T-cell (primary cell): ENCODE measurements around the gene KRTAP3-2. TPM values are rescaled to one million over a fixed set of nuclear protein-coding genes. Genes with fewer than 3 reads are reported as not detected.

Source experiments
- ATAC-seq, 4 experiments: fragments of 200-7000 bp in 3 of 4; fragments of 150-1000 bp in 1 of 4; cut with Tn5 transposase; replicated peaks in 1 of 4; 1 replicate in 3 of 4; 2 replicates in 1 of 4; pipeline ENCODE4 v1.10.0; 2021; ENCODE audit warnings: moderate library complexity in 3 of 4, mild to moderate bottlenecking in 2 of 4, moderate number of reproducible peaks in 1 of 4
- CTCF ChIA-PET, 2 donors: fragments of 300-600 bp; sonication (Branson Sonifier 250); formaldehyde crosslinking; loops; one replicate each; lab custom pipeline; 2022; ENCODE audit warnings: antibody characterized with exemption in 2 of 2; lab: Charles Lee
- POLR2A ChIA-PET, 2 donors: fragments of 300-600 bp; sonication (Branson Sonifier 250); formaldehyde crosslinking; loops; one replicate each; lab custom pipeline; 2022; ENCODE audit warnings: antibody characterized with exemption in 2 of 2; lab: Charles Lee
- DNase-seq, 35 experiments: peaks; one replicate each; pipeline versions ENCODE4 v3.0.0 to v3.0.0-alpha.2; 2013 to 2023
- H3K27ac ChIP-seq: one replicate; pipeline ENCODE4 v1.5.1; 2013; ENCODE audit warnings: low read length
- H3K27me3 ChIP-seq, 2 experiments: replicated peaks in 1 of 2; 1 replicate in 1 of 2; 2 replicates in 1 of 2; pipeline versions ENCODE4 v1.6.1 to v1.7.0; 2013; ENCODE audit warnings: low read length in 1 of 2, mixed read lengths in 1 of 2; ENCODE audit not compliant: control insufficient read depth in 2 of 2, insufficient read depth in 2 of 2; ENCODE audit errors: extremely low read depth in 1 of 2
- H3K36me3 ChIP-seq, 2 donors: 1 replicate in 1 of 2; 2 replicates in 1 of 2; pipeline versions ENCODE4 v1.6.1 to v1.7.0; 2013; ENCODE audit warnings: low read length in 1 of 2; ENCODE audit not compliant: control insufficient read depth in 2 of 2, insufficient read depth in 1 of 2; ENCODE audit errors: extremely low read depth in 1 of 2
- H3K4me1 ChIP-seq, 2 experiments: 1 replicate in 1 of 2; 2 replicates in 1 of 2; pipeline versions ENCODE4 v1.6.1 to v1.7.0; 2013; ENCODE audit warnings: low read length in 2 of 2, mixed read lengths in 1 of 2; ENCODE audit not compliant: insufficient read depth in 2 of 2, control insufficient read depth in 1 of 2; ENCODE audit errors: extremely low read depth in 1 of 2
- H3K4me3 ChIP-seq, 2 donors: 1 replicate in 1 of 2; 2 replicates in 1 of 2; pipeline versions ENCODE4 v1.5.1 to v1.7.0; 2013; ENCODE audit warnings: mild to moderate bottlenecking in 2 of 2, low read length in 1 of 2, moderate library complexity in 1 of 2; ENCODE audit not compliant: control insufficient read depth in 1 of 2; ENCODE audit errors: extremely low read depth in 1 of 2
- H3K9me3 ChIP-seq: 2 replicates; pipeline ENCODE4 v1.7.0; 2013
- H3K27ac Mint-ChIP-seq, 2 donors: one replicate each; pipeline ENCODE4 v1.8.0; 2020 to 2021; ENCODE audit warnings: mild to moderate bottlenecking in 2 of 2, mixed read lengths in 2 of 2
- H3K27me3 Mint-ChIP-seq, 2 donors: one replicate each; pipeline ENCODE4 v1.8.0; 2021 to 2022; ENCODE audit warnings: mixed read lengths in 2 of 2
- H3K36me3 Mint-ChIP-seq: one replicate; pipeline ENCODE4 v1.8.0; 2021; ENCODE audit warnings: mixed read lengths
- H3K4me1 Mint-ChIP-seq, 3 donors: one replicate each; pipeline ENCODE4 v1.8.0; 2020 to 2022; ENCODE audit warnings: mixed read lengths in 3 of 3, mild to moderate bottlenecking in 1 of 3
- H3K4me3 Mint-ChIP-seq, 3 donors: one replicate each; pipeline ENCODE4 v1.8.0; 2020 to 2022; ENCODE audit warnings: mild to moderate bottlenecking in 3 of 3, mixed read lengths in 3 of 3, moderate library complexity in 3 of 3
- H3K9me3 Mint-ChIP-seq, 3 donors: one replicate each; pipeline ENCODE4 v1.8.0; 2020 to 2022; ENCODE audit warnings: mixed read lengths in 3 of 3
- WGBS: methylation state at CpG from one replicate; pipeline ENCODE4 v1.1.5; 2013; ENCODE audit warnings: missing lambda C conversion rate; ENCODE audit not compliant: insufficient coverage; 5-methylcytosine and 5-hydroxymethylcytosine counted together
- total RNA-seq, 35 experiments: library from RNA in 6 of 35; stranded (reverse) in 6 of 35; fragments of 120-200 nt in 1 of 35; gene quantifications; one replicate each; pipeline versions ENCODE4 v1.2.1 to v1.2.4 and lab custom pipeline; 2013 to 2026

KRTAP3-2 gene
- total RNA-seq, 5 donors from 2014 or later (not counting 1 experiment from before 2014, with no cell fraction given) = not detected

DNA sequence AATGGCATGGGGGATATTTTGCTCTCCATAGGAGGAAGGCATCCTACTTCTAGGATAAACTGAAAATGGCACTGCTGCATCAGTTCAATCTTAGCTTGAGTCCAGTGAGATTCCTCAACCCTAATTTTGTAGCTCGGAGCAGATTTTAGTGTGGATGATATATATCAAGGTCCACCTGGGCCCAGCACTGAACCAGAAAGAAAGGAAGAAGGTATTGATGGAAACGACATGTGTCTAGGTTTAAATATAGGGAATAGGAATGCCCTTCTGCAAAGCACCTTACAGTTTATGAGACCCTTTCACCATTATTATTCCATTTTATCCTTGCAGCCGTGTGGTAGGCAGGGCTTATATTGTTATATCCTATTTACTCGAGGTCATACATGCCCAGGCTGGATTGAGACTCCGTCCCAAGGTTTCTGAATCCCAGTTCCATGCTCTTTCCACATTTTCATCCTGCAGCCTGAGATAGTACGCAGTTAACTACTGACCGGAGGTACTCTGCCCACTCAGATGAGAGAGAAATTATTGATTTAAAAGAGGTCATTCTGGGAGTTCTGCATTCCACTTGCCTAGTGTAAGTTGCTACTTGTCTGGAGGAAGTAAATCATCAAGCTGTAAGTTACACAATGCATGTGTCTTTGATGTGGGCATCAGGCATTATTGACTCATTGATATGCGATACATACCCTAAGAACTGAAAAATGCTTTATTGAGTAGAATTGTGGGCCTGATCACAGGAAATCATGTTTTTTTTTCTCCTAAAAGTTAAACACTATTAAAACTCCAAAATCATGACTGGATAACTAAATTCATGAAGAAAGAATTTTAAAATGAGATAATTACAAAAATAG is 43.1 kb downstream of the KRTAP3-2 start:
- peaks cover 34 to 35% of the 10 kb centered on the region in 2 donors for H3K27me3 Mint-ChIP-seq
- Histone ChIP-seq H3K27me3 (peaks cover 3 to 4% of the 10 kb centered on the region in 2 experiments), H3K4me3 (no peak overlapping the region), H3K4me1 (no peaks in the 10 kb centered on the region), H3K9me3 (no peaks in the 10 kb centered on the region), H3K36me3 (no peaks in the 10 kb centered on the region), H3K27ac (no peak overlapping the region)
- no peak overlapping the region for H3K27ac Mint-ChIP-seq
- no peaks in the 10 kb centered on the region for H3K9me3 Mint-ChIP-seq
- H3K4me1 Mint-ChIP-seq = peaks cover 0 to 2% (median 0%) of the 10 kb centered on the region in 3 donors
- ChIA-PET CTCF (no interaction called here), POLR2A (no interaction called here)
- 67% methylated on average over 3 of the region's 8 CpGs for WGBS
- H3K4me3 Mint-ChIP-seq = no peak overlapping the region
- ATAC-seq (no peak), DNase-seq (no peak)
- H3K36me3 Mint-ChIP-seq = no peaks in the 10 kb centered on the region

DNA sequence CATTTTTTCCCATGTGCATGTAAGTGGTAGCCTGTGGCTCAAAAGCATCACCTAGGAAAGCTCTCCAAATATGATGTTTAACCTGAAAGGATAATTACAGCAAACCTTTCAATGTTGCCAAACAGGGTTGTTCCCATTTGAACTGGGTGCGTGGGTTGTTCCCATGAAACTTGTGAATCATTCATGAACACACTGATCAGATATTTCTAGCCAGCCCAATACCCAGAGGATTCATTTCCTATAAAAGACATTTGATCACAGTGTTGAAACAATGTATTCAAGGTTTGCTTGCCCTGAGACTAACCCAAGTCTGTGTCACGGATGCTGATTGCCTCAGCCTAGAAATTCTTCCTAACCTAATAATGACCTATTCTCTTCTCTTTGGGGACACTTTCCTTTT is 45.8 kb downstream of the KRTAP3-2 start:
- Mint-ChIP-seq H3K9me3 (no peaks in the 10 kb centered on the region), H3K4me3 (no peak overlapping the region), H3K36me3 (no peaks in the 10 kb centered on the region), H3K27ac (no peak overlapping the region), H3K27me3 (peaks cover 37 to 54% of the 10 kb centered on the region in 2 donors), H3K4me1 (peaks cover 0 to 1% (median 0%) of the 10 kb centered on the region in 3 donors)
- DNase-seq (no peak), ATAC-seq (no peak)
- Histone ChIP-seq H3K27ac (no peak overlapping the region), H3K36me3 (no peaks in the 10 kb centered on the region), H3K27me3 (peaks cover 6 to 8% of the 10 kb centered on the region in 2 experiments), H3K4me3 (no peak overlapping the region), H3K9me3 (no peaks in the 10 kb centered on the region), H3K4me1 (no peaks in the 10 kb centered on the region)
- CTCF ChIA-PET = no interaction called here
- WGBS = 88% methylated on average over 1 of the region's 2 CpGs
- POLR2A ChIA-PET = no interaction called here

DNA sequence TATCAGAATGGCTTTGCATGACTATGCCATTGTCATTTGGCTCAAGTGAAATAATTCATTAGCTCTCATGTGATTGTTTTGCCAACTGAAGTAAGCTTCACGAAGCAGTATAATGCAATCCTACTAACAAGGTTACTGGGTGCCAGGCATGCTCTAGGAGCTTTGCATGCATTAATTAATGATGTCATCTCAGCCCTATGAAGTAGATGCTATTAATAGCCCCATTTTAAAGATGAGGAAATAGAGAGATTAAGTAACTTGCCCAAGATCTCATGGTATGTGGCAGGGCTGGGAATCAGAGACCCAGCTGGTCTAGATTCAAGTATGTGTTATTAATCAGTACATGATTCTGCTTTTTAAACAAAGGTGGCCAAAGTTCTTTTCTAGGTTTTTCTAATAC is 47.0 kb downstream of the KRTAP3-2 start:
- H3K27ac Mint-ChIP-seq = no peak overlapping the region
- CTCF ChIA-PET = no interaction called here
- H3K4me1 ChIP-seq = no peaks in the 10 kb centered on the region
- H3K27me3 ChIP-seq = peaks cover 10 to 11% of the 10 kb centered on the region in 2 experiments
- H3K9me3 ChIP-seq = no peaks in the 10 kb centered on the region
- peaks cover 0 to 2% (median 0%) of the 10 kb centered on the region in 3 donors for H3K4me1 Mint-ChIP-seq
- H3K27ac ChIP-seq = no peak overlapping the region
- H3K4me3 Mint-ChIP-seq = no peak overlapping the region
- DNase-seq (no peak), ATAC-seq (no peak)
- peaks cover 47 to 67% of the 10 kb centered on the region in 2 donors for H3K27me3 Mint-ChIP-seq
- no peaks in the 10 kb centered on the region for H3K36me3 Mint-ChIP-seq
- no peak overlapping the region for H3K4me3 ChIP-seq
- H3K9me3 Mint-ChIP-seq = no peaks in the 10 kb centered on the region
- no peaks in the 10 kb centered on the region for H3K36me3 ChIP-seq
- WGBS = 71% methylated on average over 1 of the region's 1 CpG
- POLR2A ChIA-PET = no interaction called here

DNA sequence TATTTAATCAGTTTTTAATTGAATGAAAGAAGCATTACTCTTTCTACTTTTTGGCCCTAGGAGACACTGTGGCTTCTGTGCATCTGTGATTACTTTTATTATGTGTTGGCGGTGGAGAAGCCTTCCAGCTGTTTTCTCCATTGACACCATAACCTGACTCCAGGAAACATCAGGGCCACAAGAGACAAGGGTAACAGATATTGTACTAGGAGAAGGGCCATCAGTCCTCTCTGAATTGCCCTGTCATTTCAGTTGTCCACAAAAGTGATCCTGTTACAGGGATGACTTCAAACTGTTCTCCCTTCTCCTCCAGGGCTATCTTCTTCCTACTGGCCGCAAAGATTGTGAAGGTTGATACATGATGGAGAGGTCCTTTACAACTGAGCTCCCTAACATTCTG is 47.6 kb downstream of the KRTAP3-2 start:
- H3K4me3 Mint-ChIP-seq = no peak overlapping the region
- no peaks in the 10 kb centered on the region for H3K9me3 Mint-ChIP-seq
- ChIA-PET CTCF (no interaction called here), POLR2A (no interaction called here)
- Histone ChIP-seq H3K4me1 (no peaks in the 10 kb centered on the region), H3K27me3 (peaks cover 10 to 11% of the 10 kb centered on the region in 2 experiments), H3K4me3 (no peak overlapping the region), H3K9me3 (no peaks in the 10 kb centered on the region), H3K27ac (no peak overlapping the region), H3K36me3 (no peaks in the 10 kb centered on the region)
- ATAC-seq = no peak
- no peak overlapping the region for H3K27ac Mint-ChIP-seq
- H3K36me3 Mint-ChIP-seq = no peaks in the 10 kb centered on the region
- H3K4me1 Mint-ChIP-seq = peaks cover 0 to 2% (median 0%) of the 10 kb centered on the region in 3 donors
- peaks cover 50 to 70% of the 10 kb centered on the region in 2 donors for H3K27me3 Mint-ChIP-seq
- WGBS = no CpG with 5 or more reads among the region's 2 CpGs
- no peak for DNase-seq

DNA sequence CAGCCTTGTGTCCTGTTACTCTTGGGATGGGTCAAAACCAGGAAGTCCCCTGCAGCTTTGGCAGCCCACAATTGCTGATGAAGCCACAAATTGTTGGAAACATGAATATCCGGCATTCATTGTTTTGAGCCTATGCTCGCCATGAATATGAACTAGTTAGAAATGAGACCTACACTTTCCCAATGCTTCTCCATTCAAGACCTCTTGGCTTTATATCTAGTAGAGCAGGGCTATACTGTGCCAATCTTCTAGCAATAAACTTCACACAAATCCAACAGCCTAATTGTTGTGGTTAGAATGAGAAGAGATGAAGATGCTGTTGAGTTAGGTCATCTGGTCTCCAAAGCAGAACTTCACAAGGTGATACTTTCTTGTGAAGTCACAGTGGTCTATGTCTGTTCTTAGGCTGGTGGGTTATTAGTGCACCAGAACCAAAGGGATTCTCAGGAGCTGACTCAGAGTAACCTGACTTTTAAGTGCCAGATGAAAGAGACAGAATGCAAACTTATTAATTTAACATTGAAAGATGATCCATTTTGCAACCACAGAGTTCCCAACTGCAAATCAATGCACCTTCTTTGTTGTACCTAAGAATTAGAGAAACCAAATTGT is 48.6 kb downstream of the KRTAP3-2 start:
- WGBS = no CpG with 5 or more reads among the region's 2 CpGs
- H3K9me3 ChIP-seq = no peaks in the 10 kb centered on the region
- Mint-ChIP-seq H3K9me3 (no peaks in the 10 kb centered on the region), H3K4me1 (peaks cover 0 to 2% (median 0%) of the 10 kb centered on the region in 3 donors), H3K36me3 (no peaks in the 10 kb centered on the region), H3K27me3 (peaks cover 53 to 78% of the 10 kb centered on the region in 2 donors), H3K27ac (no peak overlapping the region), H3K4me3 (no peak overlapping the region)
- no peak for ATAC-seq
- H3K4me1 ChIP-seq = no peaks in the 10 kb centered on the region
- H3K36me3 ChIP-seq = no peaks in the 10 kb centered on the region
- no peak overlapping the region for H3K4me3 ChIP-seq
- no peak for DNase-seq
- ChIA-PET POLR2A (no interaction called here), CTCF (no interaction called here)
- H3K27ac ChIP-seq = no peak overlapping the region
- peaks cover 10 to 11% of the 10 kb centered on the region in 2 experiments for H3K27me3 ChIP-seq

DNA sequence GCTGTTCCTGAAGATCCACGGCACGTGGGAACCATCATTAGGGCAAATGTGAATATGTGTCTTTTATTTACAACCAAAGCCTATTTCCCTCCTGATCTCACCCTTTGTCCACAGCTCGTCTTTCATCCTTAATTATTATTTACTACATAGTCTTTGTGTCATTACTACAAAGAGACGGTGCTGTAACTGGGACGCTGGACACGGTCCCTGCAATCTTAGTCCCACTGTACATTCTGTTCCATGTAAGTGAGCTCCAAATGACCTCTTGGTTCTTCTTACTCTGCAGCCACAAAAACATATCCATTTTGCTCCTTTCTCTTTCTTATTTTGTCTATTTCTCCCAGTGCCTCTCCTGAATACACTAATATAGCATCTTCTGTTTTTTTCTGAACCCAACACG is 49.5 kb downstream of the KRTAP3-2 start:
- POLR2A ChIA-PET = interaction anchor here in 1 of 2 donors (0.7 kb wide), 1 partner anchor 18 kb away, joined by 5 read pairs; no protein-coding TSS in a partner anchor
- no peak overlapping the region for H3K4me3 ChIP-seq
- DNase-seq = no peak
- CTCF ChIA-PET = no interaction called here
- Mint-ChIP-seq H3K36me3 (no peaks in the 10 kb centered on the region), H3K4me3 (no peak overlapping the region), H3K9me3 (no peaks in the 10 kb centered on the region), H3K4me1 (peaks cover 0 to 2% (median 0%) of the 10 kb centered on the region in 3 donors), H3K27ac (no peak overlapping the region), H3K27me3 (peaks cover 56 to 82% of the 10 kb centered on the region in 2 donors)
- ATAC-seq = no peak
- WGBS = 100% methylated on average over 3 of the region's 7 CpGs
- no peaks in the 10 kb centered on the region for H3K36me3 ChIP-seq
- H3K27ac ChIP-seq = no peak overlapping the region
- no peaks in the 10 kb centered on the region for H3K4me1 ChIP-seq
- no peaks in the 10 kb centered on the region for H3K9me3 ChIP-seq
- H3K27me3 ChIP-seq = peaks cover 10 to 17% of the 10 kb centered on the region in 2 experiments
